Stimulated activated CD8-positive, alpha-beta memory T cell treated with anti-CD3 and anti-CD28 coated beads, Interleukin-4, amount 100 ng/mL, for 24 hours (primary cell): ENCODE measurements around the gene CYTH4.

Experiments
- DNase-seq: peaks from one replicate; pipeline ENCODE4 v3.0.0-alpha.2; 2020; ENCODE audit warnings: low read depth

Gene CYTH4

GRCh38 chr22:37330200-37331033 lies 48.1 kb downstream of the CYTH4 start:
- no peak for DNase-seq

DNA sequence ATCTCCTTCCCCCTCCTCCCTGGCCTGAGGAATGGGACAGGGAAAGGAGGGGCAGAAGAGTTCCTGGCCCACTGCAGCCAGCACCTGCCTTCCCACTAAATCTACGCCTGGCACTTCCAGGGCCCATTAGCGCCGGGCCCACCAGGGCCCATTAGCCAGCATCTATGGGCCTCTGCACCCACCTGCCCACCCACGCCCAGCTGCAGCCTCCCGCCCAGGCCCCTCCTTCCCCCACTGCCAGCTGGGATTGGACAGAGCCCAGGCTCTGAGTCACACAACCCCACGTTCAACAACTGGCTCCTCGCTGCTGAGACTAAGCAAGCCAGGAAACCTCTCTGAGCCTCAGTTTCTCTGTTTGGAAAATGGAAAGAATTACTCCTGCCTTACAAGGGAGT lies 48.7 kb downstream of the CYTH4 start:
- DNase-seq = no peak

DNA sequence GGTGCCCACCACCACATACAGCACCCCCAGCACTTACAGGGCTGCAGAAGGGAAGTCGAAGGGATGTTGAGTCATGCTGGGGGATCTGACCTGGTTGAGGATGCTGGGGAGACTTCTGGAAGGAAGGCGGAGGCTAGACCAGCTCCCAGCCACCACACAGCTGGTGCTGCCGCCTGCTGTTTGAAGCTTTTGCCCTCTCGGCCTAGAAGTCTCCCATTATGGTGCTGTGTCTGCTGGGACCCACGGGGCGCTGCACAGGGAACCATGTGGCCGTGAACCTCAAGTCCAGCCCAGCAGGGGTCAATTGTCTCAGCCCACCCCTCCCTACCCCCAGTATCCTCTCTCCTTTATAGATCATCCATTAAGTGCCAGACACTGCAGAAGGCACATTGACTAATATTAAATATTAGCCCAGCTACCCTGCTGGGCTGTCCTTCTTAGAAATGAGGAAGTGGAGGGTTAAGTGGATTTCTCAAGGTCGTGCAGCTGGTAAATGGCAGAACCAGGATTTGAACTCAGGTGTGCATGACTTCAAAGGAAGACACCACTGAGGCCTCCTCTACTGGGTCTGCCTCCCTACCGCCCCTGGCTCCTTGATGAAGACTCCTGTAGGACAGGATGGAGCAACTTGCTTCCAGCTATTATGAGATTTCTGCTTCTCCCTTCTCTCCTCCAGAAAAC lies 49.7 kb downstream of the CYTH4 start:
- DNase-seq = no peak

GRCh38 chr22:37333724-37334460 lies 51.6 kb downstream of the CYTH4 start:
- no peak for DNase-seq

GRCh38 chr22:37334461-37334858 lies 52.2 kb downstream of the CYTH4 start:
- no peak for DNase-seq

GRCh38 chr22:37334859-37335805 lies 52.8 kb downstream of the CYTH4 start:
- DNase-seq = no peak

DNA sequence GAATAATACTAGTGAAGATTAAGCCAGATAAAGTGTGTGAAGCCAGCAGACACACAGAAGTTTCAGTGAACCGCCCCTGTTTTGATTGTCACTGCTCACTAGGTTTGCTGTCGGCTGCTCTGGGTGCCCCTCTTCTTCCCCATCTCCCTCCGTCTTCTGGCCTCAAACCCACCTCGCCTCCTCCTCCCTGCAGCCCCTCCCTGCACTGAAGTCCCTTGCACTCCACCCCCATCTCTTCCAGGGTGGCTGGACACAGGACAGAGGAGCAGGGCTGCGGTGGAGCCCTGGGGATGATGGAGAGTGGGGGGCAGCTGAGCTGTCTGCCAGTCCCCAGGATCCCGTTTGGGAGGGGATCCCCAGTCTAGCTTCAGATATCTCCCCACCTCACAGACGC lies 53.5 kb downstream of the CYTH4 start:
- DNase-seq = no peak

DNA sequence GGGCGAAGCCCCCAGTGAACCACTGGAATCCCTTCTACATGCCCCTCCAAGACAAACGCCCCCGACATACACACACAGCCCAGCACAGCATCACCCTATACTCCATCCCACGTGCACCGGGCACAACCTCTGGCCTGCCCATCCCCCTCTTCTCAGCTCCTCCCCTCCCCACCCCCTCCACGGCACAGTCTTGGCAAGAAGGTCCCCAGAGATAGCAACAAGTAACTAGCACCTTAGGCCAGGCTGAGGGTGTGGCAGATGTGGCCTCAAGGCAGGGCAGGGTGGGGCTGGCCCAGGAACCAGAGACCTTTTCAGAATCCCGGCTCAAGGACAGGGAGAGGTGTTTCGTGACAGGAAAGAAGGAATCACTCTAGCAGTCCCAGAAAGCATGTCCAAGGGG lies 54.3 kb downstream of the CYTH4 start:
- DNase-seq = no peak

DNA sequence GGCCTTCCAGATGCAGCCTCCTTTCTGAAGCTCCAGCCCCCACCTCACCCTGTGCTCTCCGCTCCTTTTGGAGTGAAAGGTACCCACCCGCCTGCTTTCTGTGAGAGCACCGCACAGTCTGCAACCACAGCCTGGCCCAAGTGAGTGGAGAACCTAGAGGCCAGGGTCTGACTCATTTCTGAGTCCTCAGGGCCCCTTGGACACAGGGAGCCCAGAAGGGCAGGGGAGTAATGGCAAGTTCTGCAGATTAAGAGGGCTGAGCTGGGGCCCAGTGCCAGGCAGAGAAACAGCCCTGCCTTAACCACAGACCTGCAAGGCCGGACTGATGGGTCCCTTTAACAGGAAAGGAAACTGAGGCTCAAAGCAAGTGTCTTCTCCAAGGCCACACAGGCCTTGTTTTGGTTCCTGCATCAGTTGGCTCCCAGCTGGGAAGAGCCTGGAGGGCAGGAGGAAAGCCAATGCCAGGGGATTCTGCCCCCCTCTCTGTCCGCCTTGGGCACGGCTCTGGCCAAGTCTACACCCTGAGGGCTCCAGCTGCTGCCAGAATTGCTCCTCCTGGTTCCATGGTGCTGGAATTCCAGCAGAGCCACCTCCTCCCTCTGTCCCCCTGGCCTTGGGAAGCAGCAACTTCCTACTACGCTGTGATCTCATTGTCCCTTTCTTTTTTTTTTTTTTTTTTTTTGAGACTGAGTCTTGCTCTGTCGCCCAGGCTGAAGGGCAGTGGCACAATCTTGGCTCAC lies 55.1 kb downstream of the CYTH4 start:
- DNase-seq = no peak

DNA sequence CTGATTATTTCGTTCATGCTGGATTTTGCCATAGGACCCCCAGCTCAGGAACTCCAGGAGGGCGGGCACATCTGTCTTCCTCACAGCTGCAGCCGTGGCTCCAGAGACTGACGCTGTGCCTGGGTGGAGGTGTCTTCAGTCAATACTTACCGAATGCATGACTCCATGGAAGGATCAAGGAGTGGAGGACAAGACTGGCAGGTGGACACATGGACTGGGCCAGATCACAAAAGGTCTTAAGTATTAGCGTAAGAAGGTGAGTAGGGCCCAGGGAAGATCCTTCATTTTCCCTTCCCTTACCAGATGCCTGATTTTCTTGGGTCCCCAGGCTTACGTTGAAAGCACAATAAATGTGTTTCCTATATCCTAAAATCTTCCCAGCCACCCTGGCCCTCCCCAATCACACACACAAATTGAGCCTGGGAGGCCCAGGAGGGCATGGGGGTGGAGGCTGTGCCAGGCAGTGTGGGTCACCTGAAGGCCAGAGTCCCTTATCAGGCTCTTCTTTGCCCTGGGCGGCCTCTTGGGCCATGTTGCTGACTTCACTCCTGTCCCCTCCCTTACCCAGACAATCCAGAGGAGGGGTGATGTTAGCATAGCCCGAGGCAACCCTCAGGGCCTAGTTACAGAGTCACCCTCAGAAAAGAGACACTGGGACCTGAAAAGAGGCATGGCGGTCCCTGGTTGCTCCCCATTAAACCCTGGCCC lies 56.4 kb downstream of the CYTH4 start:
- no peak for DNase-seq

- DNase-seq = no peak
Measured at GRCh38 chr22:37340331-37341262, 58.3 kb downstream of the CYTH4 start.

- DNase-seq = no peak
Measured at GRCh38 chr22:37342065-37342464, 59.8 kb downstream of the CYTH4 start.

DNA sequence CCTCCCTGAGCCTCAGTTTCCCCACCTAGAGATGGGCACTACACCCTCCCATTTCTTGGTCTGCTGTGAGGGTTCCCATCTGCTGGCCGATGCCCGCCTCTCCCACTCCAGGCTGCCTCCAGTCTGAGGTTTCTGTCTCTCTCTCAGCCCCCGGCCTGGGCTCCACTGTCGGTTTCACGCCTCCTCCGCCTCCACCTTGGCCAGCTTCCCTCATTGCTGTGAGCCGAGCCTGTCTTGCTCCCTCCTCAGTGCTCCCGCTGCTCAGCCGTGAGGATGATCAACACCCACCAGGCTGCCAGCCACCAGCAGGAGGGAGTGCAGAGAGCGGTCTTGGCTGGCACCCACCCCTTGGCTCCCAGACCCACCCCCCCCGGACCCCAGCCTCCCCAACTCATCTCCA lies 61.0 kb downstream of the CYTH4 start:
- DNase-seq = no peak

- no peak for DNase-seq
Measured at GRCh38 chr22:37343863-37344734, 61.8 kb downstream of the CYTH4 start.

DNA sequence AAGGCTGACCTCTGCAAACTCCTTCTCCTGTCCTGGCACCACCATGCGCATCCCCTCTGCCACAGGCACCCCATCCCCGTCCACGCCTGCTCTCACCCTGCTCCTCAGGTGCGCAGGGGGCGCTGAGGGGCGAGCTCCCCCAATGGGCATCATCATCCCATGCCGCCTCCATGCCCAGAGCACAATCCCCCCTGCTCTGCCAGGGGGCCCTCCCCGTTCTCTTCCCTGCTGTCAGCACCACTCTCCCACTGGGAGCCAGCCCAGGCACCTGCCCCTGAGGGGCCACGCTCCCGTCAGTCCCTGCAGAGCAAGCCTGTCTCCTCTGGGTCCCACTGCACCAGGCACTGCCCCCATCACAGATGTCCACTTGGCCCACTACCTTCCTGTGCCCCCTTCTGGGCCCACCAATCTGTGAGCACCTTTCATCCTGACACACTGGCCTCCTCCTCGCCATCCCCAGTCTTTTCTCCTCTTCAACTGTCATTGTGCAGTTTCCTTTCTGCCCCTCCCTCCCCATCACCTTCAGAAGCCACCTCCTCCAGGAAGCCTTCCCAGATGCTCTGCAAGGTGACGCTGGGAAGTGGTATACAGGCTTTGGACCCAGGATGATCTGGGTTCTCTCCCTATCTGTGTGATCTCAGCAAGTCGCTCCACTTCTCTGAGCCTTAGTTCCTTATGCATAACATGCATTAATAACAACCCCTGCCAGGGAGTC lies 62.6 kb downstream of the CYTH4 start:
- no peak for DNase-seq

DNA sequence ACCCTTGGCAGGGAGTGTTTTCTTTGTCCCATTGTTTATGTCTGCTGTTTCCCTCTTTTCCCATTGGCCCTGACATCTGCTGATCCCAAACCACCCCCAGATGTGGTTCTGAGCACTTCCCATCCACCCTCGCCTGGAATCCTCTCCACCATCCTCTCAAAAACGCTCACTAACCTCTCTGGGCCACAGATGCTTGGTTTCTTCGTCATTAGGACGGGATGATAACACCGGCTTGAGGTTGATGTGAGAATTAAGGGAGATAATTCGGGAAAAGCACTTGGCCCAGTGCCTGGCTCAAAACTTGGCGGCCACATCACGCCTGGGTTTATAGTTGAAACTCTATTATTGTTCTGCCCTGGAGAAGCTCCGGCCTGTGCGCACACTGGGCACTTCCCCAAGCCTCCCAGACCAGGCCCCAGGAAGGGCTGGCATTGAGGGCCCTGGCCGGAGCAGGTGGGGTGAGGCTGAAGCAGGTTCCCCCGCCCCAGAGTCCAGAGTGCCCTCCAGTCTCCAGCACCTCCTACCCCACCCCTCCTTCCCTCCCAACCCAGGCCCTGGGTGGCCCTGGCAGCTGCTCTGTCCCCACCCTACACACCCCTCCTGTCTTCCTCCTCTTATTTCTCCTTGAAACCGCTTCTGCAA lies 63.7 kb downstream of the CYTH4 start:
- no peak for DNase-seq

- no peak for DNase-seq
Measured at GRCh38 chr22:37346505-37346895, 64.2 kb downstream of the CYTH4 start.
